GM18505 (cell line): Measurements from ENCODE around the gene IL20.

Experiments
- ATAC-seq: cut with Tn5 transposase; IDR thresholded peaks from one replicate; pipeline ENCODE4 v1.9.1; 2021; ENCODE audit not compliant: unreplicated experiment
- POLR2A ChIP-seq: IDR thresholded peaks from 4 replicates; pipeline ENCODE4 v1.6.1; 2011; ENCODE audit warnings: borderline replicate concordance; ENCODE audit not compliant: insufficient read depth, insufficient read length; ENCODE audit errors: extremely low read depth

IL20 gene

GRCh38 chr1:206909161-206909882, 43.9 kb downstream of the IL20 start:
- ATAC-seq, result no peak
- TF ChIP-seq POLR2A, result no peak

- no peak for TF ChIP-seq POLR2A
- ATAC-seq, result no peak
Measured at GRCh38 chr1:206909883-206910318, 44.5 kb downstream of the IL20 start.

- no peak for ATAC-seq
- TF ChIP-seq POLR2A, result no peak
Measured at GRCh38 chr1:206911064-206911663, 45.7 kb downstream of the IL20 start.

- no peak for TF ChIP-seq POLR2A
- no peak for ATAC-seq
Measured at GRCh38 chr1:206912445-206913095, 47.1 kb downstream of the IL20 start.

GRCh38 chr1:206913766-206914537, 48.5 kb downstream of the IL20 start:
- no peak for TF ChIP-seq POLR2A
- no peak for ATAC-seq

GRCh38 chr1:206915030-206915735, 49.8 kb downstream of the IL20 start:
- no peak for ATAC-seq

GRCh38 chr1:206916000-206916709, 50.7 kb downstream of the IL20 start:
- no peak for ATAC-seq
- TF ChIP-seq POLR2A, result no peak

More at GRCh38 chr1:206915030-206915735, 49.8 kb downstream of the IL20 start:
- no peak for TF ChIP-seq POLR2A

GRCh38 chr1:206918076-206918475, 52.7 kb downstream of the IL20 start:
- ATAC-seq, result no peak
- TF ChIP-seq POLR2A, result no peak
